ENCODE data around the gene LBR.

Gene LBR

GRCh38 chr1:225464851-225465792 lies 37.3 kb upstream of the LBR start:
- no peak for DNase-seq (ENCODE audit: low read depth)

GRCh38 chr1:225462714-225463574 lies 35.1 kb upstream of the LBR start:
- DNase-seq (ENCODE audit: low read depth), result no peak

GRCh38 chr1:225462429-225462713 lies 34.5 kb upstream of the LBR start:
- no peak for DNase-seq (ENCODE audit: low read depth)

- DNase-seq (ENCODE audit: low read depth), result no peak
These were observed 33.9 kb upstream of the LBR start for GRCh38 chr1:225461533-225462428.

GRCh38 chr1:225460737-225461532 lies 33.1 kb upstream of the LBR start:
- no peak for DNase-seq (ENCODE audit: low read depth)

GRCh38 chr1:225460021-225460736 lies 32.3 kb upstream of the LBR start:
- no peak for DNase-seq (ENCODE audit: low read depth)

GRCh38 chr1:225458222-225458631 lies 30.4 kb upstream of the LBR start:
- DNase-seq (ENCODE audit: low read depth), result no peak

- no peak for DNase-seq (ENCODE audit: low read depth)
These were observed 26.9 kb upstream of the LBR start for GRCh38 chr1:225454733-225455132.

GRCh38 chr1:225453797-225454648 lies 26.2 kb upstream of the LBR start:
- no peak for DNase-seq (ENCODE audit: low read depth)

GRCh38 chr1:225451840-225452515 lies 24.1 kb upstream of the LBR start:
- DNase-seq (ENCODE audit: low read depth), result no peak

GRCh38 chr1:225451340-225451739 lies 23.5 kb upstream of the LBR start:
- DNase-seq (ENCODE audit: low read depth), result no peak

- no peak for DNase-seq (ENCODE audit: low read depth)
These were observed 22.8 kb upstream of the LBR start for GRCh38 chr1:225450491-225451191.

- no peak for DNase-seq (ENCODE audit: low read depth)
These were observed 21.9 kb upstream of the LBR start for GRCh38 chr1:225449774-225450173.

- DNase-seq (ENCODE audit: low read depth), result no peak
These were observed 21.4 kb upstream of the LBR start for GRCh38 chr1:225449261-225449660.

GRCh38 chr1:225448146-225448805 lies 20.4 kb upstream of the LBR start:
- DNase-seq (ENCODE audit: low read depth), result no peak

GRCh38 chr1:225447650-225448089 lies 19.8 kb upstream of the LBR start:
- no peak for DNase-seq (ENCODE audit: low read depth)

- DNase-seq (ENCODE audit: low read depth), result no peak
These were observed 19.3 kb upstream of the LBR start for GRCh38 chr1:225446981-225447615.

Measured in stimulated activated CD8-positive, alpha-beta memory T cell treated with anti-CD3 and anti-CD28 coated beads, Interleukin-12 subunit alpha, Interleukin-12 subunit beta, amount 100 ng/mL, for 1 hour (primary cell).